Activated CD8-positive, alpha-beta T cell treated with anti-CD3 and anti-CD28 coated beads for 36 hours (primary cell): Measurements from ENCODE around the gene ARHGAP26. TPM values are rescaled to one million over a fixed set of nuclear protein-coding genes. Genes with fewer than 3 reads are reported as not detected.

Experiments used
- ATAC-seq: fragments of 200-7000 bp; cut with Tn5 transposase; one replicate; pipeline ENCODE4 v1.10.0; 2021; ENCODE audit warnings: mild to moderate bottlenecking, moderate library complexity
- CTCF ChIA-PET: fragments of 350-600 bp; sonication (Branson Sonifier 250); formaldehyde crosslinking; loops from one replicate; lab custom pipeline; 2021; ENCODE audit warnings: antibody characterized with exemption; lab: Charles Lee
- POLR2A ChIA-PET: fragments of 350-600 bp; sonication (Branson Sonifier 250); formaldehyde crosslinking; loops from one replicate; lab custom pipeline; 2021; ENCODE audit warnings: antibody characterized with exemption; lab: Charles Lee
- DNase-seq: peaks from one replicate; pipeline ENCODE4 v3.0.0-alpha.2; 2020
- H3K27ac Mint-ChIP-seq: one replicate; pipeline ENCODE4 v1.8.0; 2021; ENCODE audit warnings: mild to moderate bottlenecking, mixed read lengths
- H3K27me3 Mint-ChIP-seq: one replicate; pipeline ENCODE4 v1.8.0; 2021; ENCODE audit warnings: mixed read lengths
- H3K36me3 Mint-ChIP-seq: one replicate; pipeline ENCODE4 v1.8.0; 2021; ENCODE audit warnings: low read depth, mixed read lengths
- H3K4me1 Mint-ChIP-seq: one replicate; pipeline ENCODE4 v1.8.0; 2021; ENCODE audit warnings: low read depth, mixed read lengths
- H3K4me3 Mint-ChIP-seq: one replicate; pipeline ENCODE4 v1.8.0; 2021; ENCODE audit warnings: mild to moderate bottlenecking, moderate library complexity, mixed read lengths
- H3K9me3 Mint-ChIP-seq: one replicate; pipeline ENCODE4 v1.8.0; 2021; ENCODE audit warnings: mixed read lengths
- CTCF ChIP-seq: fragments of 200-600 bp; IDR thresholded peaks from one replicate; pipeline ENCODE4 v1.8.0; 2022; ENCODE audit warnings: antibody characterized with exemption, mild to moderate bottlenecking
- intact Hi-C: fragments of 100-400 bp; cut with micrococcal nuclease; formaldehyde crosslinking; loops from one replicate; pipeline ENCODE4 v1.10.0; 2022
- total RNA-seq, 2 experiments: library from RNA; stranded (reverse); gene quantifications; one replicate each; pipeline ENCODE4 v1.2.3, GENCODE V29; 2021

ARHGAP26 gene
- total RNA-seq, 2 experiments from 2014 or later = 12.7 to 18.0 TPM

- ChIA-PET POLR2A (no interaction called here), CTCF (interaction anchor here (0.5 to 1.2 kb wide), 2 partner anchors 12 to 22 kb away, joined by 3 to 5 read pairs; no protein-coding TSS in a partner anchor)
- no peak overlapping the region for H3K27ac Mint-ChIP-seq
- DNase-seq (no peak), ATAC-seq (no peak)
- H3K4me1 Mint-ChIP-seq = no peaks in the 10 kb centered on the region
- intact Hi-C loops = no loop called here
- no peaks in the 10 kb centered on the region for H3K9me3 Mint-ChIP-seq
- no peaks in the 10 kb centered on the region for H3K27me3 Mint-ChIP-seq
- no peaks in the 10 kb centered on the region for H3K36me3 Mint-ChIP-seq
- no peak for TF ChIP-seq CTCF
- no peak overlapping the region for H3K4me3 Mint-ChIP-seq
These were observed 395.9 kb downstream of the ARHGAP26 start for GRCh38 chr5:143166090-143166489.

DNA sequence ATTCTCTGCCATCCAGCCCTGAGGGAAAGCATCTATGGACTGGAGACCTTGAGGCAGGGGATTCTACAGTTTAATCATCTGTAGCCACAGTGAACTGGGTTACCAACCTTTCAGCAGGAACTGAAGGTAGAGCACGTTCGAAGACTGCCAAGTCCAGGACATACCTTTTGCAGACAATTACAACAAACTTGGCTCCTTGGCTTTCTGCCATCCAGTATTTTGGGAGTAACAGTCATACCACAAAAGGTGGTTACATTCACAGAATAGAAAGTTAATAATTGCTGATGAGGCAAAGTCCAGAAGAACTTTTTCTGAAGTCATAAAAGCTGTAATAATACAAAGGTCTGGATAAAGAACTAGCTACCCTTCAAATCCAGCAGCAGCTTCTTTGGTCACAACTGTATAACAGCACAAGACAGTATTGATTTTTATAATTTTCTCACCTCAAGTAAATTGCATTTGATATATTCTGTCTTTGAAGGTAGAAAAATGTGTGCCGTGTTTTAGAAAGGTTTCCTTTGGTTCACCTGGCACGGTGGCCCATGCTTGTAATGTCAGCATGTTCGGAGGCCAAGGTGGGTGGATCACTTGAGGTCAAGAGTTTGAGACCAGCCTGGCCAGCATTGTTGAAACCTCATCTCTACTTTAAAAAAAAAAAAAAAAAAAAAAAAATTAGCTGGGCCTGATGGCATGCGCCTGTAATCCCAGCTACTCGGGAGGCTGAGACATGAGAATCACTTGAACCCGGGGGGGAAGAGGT is 396.7 kb downstream of the ARHGAP26 start:
- no peaks in the 10 kb centered on the region for H3K9me3 Mint-ChIP-seq
- POLR2A ChIA-PET = interaction anchor here (0.7 kb wide), 1 partner anchor 107 kb away, joined by 3 read pairs; no protein-coding TSS in a partner anchor
- no peak for TF ChIP-seq CTCF
- DNase-seq (no peak), ATAC-seq (no peak)
- intact Hi-C loops = no loop called here
- H3K27me3 Mint-ChIP-seq = no peaks in the 10 kb centered on the region
- H3K27ac Mint-ChIP-seq = no peak overlapping the region
- no peaks in the 10 kb centered on the region for H3K36me3 Mint-ChIP-seq
- CTCF ChIA-PET = interaction anchor here (1.2 kb wide), 1 partner anchor 21 kb away, joined by 3 read pairs; no protein-coding TSS in a partner anchor
- H3K4me3 Mint-ChIP-seq = no peak overlapping the region
- no peaks in the 10 kb centered on the region for H3K4me1 Mint-ChIP-seq

GRCh38 chr5:143168171-143168741 is 398.1 kb downstream of the ARHGAP26 start:
- DNase-seq = no peak
- H3K27me3 Mint-ChIP-seq = no peaks in the 10 kb centered on the region
- TF ChIP-seq CTCF = no peak
- H3K27ac Mint-ChIP-seq = no peak overlapping the region
- no peak for ATAC-seq
- no peaks in the 10 kb centered on the region for H3K9me3 Mint-ChIP-seq
- intact Hi-C loops = no loop called here
- CTCF ChIA-PET = interaction anchor here (1.2 kb wide), 1 partner anchor 54 kb away, joined by 3 read pairs; no protein-coding TSS in a partner anchor
- POLR2A ChIA-PET = no interaction called here
- H3K36me3 Mint-ChIP-seq = no peaks in the 10 kb centered on the region
- H3K4me1 Mint-ChIP-seq = no peaks in the 10 kb centered on the region
- no peak overlapping the region for H3K4me3 Mint-ChIP-seq

DNA sequence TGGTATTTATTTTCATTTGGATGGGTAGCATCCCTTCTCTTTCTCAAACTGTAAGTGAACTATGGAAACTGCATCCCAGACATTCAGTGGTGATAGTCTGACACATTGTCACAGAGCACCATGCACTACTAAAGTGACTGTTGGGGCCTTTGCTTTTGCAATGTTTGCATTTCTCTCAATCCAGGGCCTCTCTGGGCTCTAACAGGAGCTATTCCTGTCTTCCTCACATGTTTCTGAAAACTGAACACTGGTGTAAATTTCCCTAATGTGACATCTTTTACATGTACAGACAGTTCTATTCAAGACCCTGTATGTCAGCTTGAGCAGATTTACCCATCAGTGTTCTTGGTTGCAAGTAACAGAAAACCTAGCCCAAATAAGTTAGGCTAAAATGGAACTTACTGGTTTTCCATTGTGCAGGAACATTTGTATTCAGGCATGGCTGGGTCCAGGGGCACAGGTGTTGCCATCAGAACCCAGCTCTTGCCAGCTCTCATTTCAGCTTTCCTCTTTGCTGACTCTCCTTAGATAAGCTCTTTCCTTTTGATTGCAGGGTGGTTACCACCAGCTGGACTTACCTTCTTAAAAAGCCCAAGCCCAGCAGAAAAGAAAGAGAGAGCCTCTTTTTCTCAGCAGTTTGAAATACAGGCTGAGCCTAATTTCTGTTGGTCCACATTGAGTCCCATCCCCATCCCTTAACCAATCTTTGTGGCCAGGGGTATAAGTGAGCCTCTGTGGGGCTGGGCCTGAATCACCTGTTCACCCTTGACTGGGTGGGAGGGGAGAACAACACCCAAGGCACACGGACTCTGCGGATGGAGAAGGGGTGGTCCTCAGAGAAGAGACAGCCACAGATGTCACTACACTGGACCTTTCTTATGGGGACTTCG is 399.0 kb downstream of the ARHGAP26 start:
- H3K27ac Mint-ChIP-seq = no peak overlapping the region
- H3K4me1 Mint-ChIP-seq = no peaks in the 10 kb centered on the region
- ChIA-PET POLR2A (interaction anchor here (1.1 kb wide), 1 partner anchor 21 kb away, joined by 3 read pairs; no protein-coding TSS in a partner anchor), CTCF (interaction anchor here (1.2 kb wide), 1 partner anchor 55 kb away, joined by 3 read pairs; no protein-coding TSS in a partner anchor)
- ATAC-seq = no peak
- no peak overlapping the region for H3K4me3 Mint-ChIP-seq
- intact Hi-C loops = no loop called here
- no peaks in the 10 kb centered on the region for H3K36me3 Mint-ChIP-seq
- no peaks in the 10 kb centered on the region for H3K27me3 Mint-ChIP-seq
- no peak for DNase-seq
- H3K9me3 Mint-ChIP-seq = no peaks in the 10 kb centered on the region
- no peak for TF ChIP-seq CTCF
